ENCODE data around the gene DUSP2. TPM values are rescaled to one million over a fixed set of nuclear protein-coding genes. Genes with fewer than 3 reads are reported as not detected.

Gene DUSP2
- polyA plus RNA-seq, 3 donors = 48.4 to 392 (median 66.1) TPM

- Histone ChIP-seq H3K36me3 (replicated peaks in 1 of 2; ENCODE audit: control insufficient read depth in 1 of 2, insufficient read depth in 2 of 2, low read length in 2 of 2) (no peaks in the 10 kb centered on the region), H3K79me2 (ENCODE audit: insufficient read depth, low read length) (no peaks in the 10 kb centered on the region), H3K4me2 (replicated peaks; ENCODE audit: extremely low read depth, low read length, poor library complexity, severe bottlenecking) (no peak overlapping the region), H3K4me3 (replicated peaks in 1 of 3; ENCODE audit: low read depth in 2 of 3, low read length in 3 of 3) (no peak overlapping the region), H3K4me1 (ENCODE audit: control insufficient read depth in 1 of 2, insufficient read depth in 2 of 2, low read length in 2 of 2) (peaks cover 37 to 41% of the 10 kb centered on the region in 2 donors), H2AFZ (ENCODE audit: insufficient read depth, low read depth, low read length, poor library complexity, severe bottlenecking) (no peak overlapping the region), H3K27ac (ENCODE audit: low read depth in 1 of 2, low read length in 2 of 2) (no peak overlapping the region), H3K9ac (ENCODE audit: insufficient read depth, low read length, poor library complexity, severe bottlenecking) (no peak overlapping the region), H3K27me3 (ENCODE audit: control insufficient read depth in 2 of 2, insufficient read depth in 2 of 2, low read length in 2 of 2) (no peaks in the 10 kb centered on the region), H3K9me3 (replicated peaks in 1 of 2; ENCODE audit: control insufficient read depth in 1 of 2, insufficient read depth in 1 of 2, low read length in 2 of 2) (no peaks in the 10 kb centered on the region), H4K20me1 (ENCODE audit: insufficient read depth, low read length) (no peaks in the 10 kb centered on the region)
- Mint-ChIP-seq H3K4me1 (peaks cover 54% of the 10 kb centered on the region), H3K27me3 (ENCODE audit: low read depth in 3 of 3) (peaks cover 3 to 5% (median 4%) of the 10 kb centered on the region in 3 donors), H3K36me3 (peaks cover 3 to 4% of the 10 kb centered on the region in 2 donors), H3K9me3 (no peaks in the 10 kb centered on the region), H3K4me3 (no peak overlapping the region), H3K27ac (peak overlapping the region in 5 of 7 donors; percentile 80 to 99 (median 92))
- no peak for TF ChIP-seq CTCF (IDR thresholded peaks at IDR 0.05)
- intact Hi-C loops (cut with micrococcal nuclease) = no loop called here
- 50% methylated on average over 1 of the region's 6 CpGs for WGBS (ENCODE audit: insufficient coverage)
- DNase-seq = peak in 1 of 3 donors; percentile 11
Measured at GRCh38 chr2:96150007-96150640, 4.9 kb upstream of the DUSP2 start.

GRCh38 chr2:96148410-96149217 lies 3.4 kb upstream of the DUSP2 start:
- H3K4me1 ChIP-seq (ENCODE audit: control insufficient read depth in 1 of 2, insufficient read depth in 2 of 2, low read length in 2 of 2) = peaks cover 49 to 54% of the 10 kb centered on the region in 2 donors
- Mint-ChIP-seq H3K27me3 (ENCODE audit: low read depth in 3 of 3) (peaks cover 3 to 13% (median 3%) of the 10 kb centered on the region in 3 donors), H3K4me3 (peak overlapping the region; percentile 70 to 81), H3K9me3 (peaks cover 0 to 3% (median 0%) of the 10 kb centered on the region in 7 donors), H3K27ac (peak overlapping the region; percentile 84 to 99 (median 97)), H3K36me3 (peaks cover 8 to 9% of the 10 kb centered on the region in 2 donors), H3K4me1 (peaks cover 61% of the 10 kb centered on the region)
- peak overlapping the region; percentile 59 for H3K4me2 ChIP-seq (replicated peaks; ENCODE audit: extremely low read depth, low read length, poor library complexity, severe bottlenecking)
- no peaks in the 10 kb centered on the region for H3K9me3 ChIP-seq (replicated peaks in 1 of 2; ENCODE audit: control insufficient read depth in 1 of 2, insufficient read depth in 1 of 2, low read length in 2 of 2)
- H3K79me2 ChIP-seq (ENCODE audit: insufficient read depth, low read length) = peaks cover 7% of the 10 kb centered on the region
- peak overlapping the region in 1 of 3 experiments; percentile 41 for H3K4me3 ChIP-seq (replicated peaks in 1 of 3; ENCODE audit: low read depth in 2 of 3, low read length in 3 of 3)
- H3K27me3 ChIP-seq (ENCODE audit: control insufficient read depth in 2 of 2, insufficient read depth in 2 of 2, low read length in 2 of 2) = no peaks in the 10 kb centered on the region
- WGBS (ENCODE audit: insufficient coverage) = 38% methylated on average over 26 of the region's 29 CpGs
- no peaks in the 10 kb centered on the region for H3K36me3 ChIP-seq (replicated peaks in 1 of 2; ENCODE audit: control insufficient read depth in 1 of 2, insufficient read depth in 2 of 2, low read length in 2 of 2)
- peak overlapping the region; percentile 6 to 48 for H3K27ac ChIP-seq (ENCODE audit: low read depth in 1 of 2, low read length in 2 of 2)
- peaks cover 12% of the 10 kb centered on the region for H4K20me1 ChIP-seq (ENCODE audit: insufficient read depth, low read length)
- peak; percentile 97 to 100 (median 98) for DNase-seq
- peak overlapping the region; percentile 48 for H2AFZ ChIP-seq (ENCODE audit: insufficient read depth, low read depth, low read length, poor library complexity, severe bottlenecking)
- intact Hi-C loops (cut with micrococcal nuclease) = loop anchor here (10.0 kb wide), 2 partner anchors 116 to 386 kb away; partner anchors contain the start of genes ARID5A (in 2 of the 2), CIAO1 (in 1 of the 2) and TMEM127 (in 1 of the 2)
- no peak for TF ChIP-seq CTCF (IDR thresholded peaks at IDR 0.05)
- peak overlapping the region; percentile 24 for H3K9ac ChIP-seq (ENCODE audit: insufficient read depth, low read length, poor library complexity, severe bottlenecking)
